Esophagus muscularis mucosa (tissue), 4 donors: ENCODE results near the gene TTC9C. TPM values are rescaled to one million over a fixed set of nuclear protein-coding genes. Genes with fewer than 3 reads are reported as not detected.

Experiments used
- DNase-seq: peaks from one replicate; pipeline ENCODE4 v3.0.0-alpha.2; 2017; ENCODE audit errors: extremely low spot score
- H3K27ac ChIP-seq, 4 donors: fragments of 200-600 bp; sonication (generic); replicated peaks in 1 of 4; 1 replicate in 3 of 4; 2 replicates in 1 of 4; pipeline ENCODE4 v1.5.1; 2016 to 2019; ENCODE audit warnings: mild to moderate bottlenecking in 1 of 4
- H3K27me3 ChIP-seq, 4 donors: fragments of 200-600 bp; sonication (generic); one replicate each; pipeline versions ENCODE4 v1.5.1 to v1.6.0; 2016 to 2019
- H3K36me3 ChIP-seq, 4 donors: fragments of 200-600 bp; sonication (generic); one replicate each; pipeline ENCODE4 v1.5.1; 2016 to 2019
- H3K4me1 ChIP-seq, 4 donors: fragments of 200-600 bp; sonication (generic); one replicate each; pipeline ENCODE4 v1.5.1; 2016 to 2019
- H3K4me3 ChIP-seq, 4 donors: fragments of 200-600 bp; sonication (generic); 1 replicate in 2 of 4; 2 replicates in 2 of 4; pipeline ENCODE4 v1.5.1; 2016 to 2019; ENCODE audit warnings: mild to moderate bottlenecking in 4 of 4, moderate library complexity in 1 of 4
- H3K9me3 ChIP-seq, 4 donors: fragments of 200-600 bp; sonication (generic); 1 replicate in 3 of 4; 2 replicates in 1 of 4; pipeline ENCODE4 v1.5.1; 2016 to 2019
- EP300 ChIP-seq: sonication (generic); formaldehyde crosslinking; IDR thresholded peaks from one replicate; pipeline ENCODE4 v1.6.1; 2017; ENCODE audit warnings: antibody characterized with exemption
- POLR2A ChIP-seq: fragments of 450-650 bp; IDR thresholded peaks from one replicate; pipeline ENCODE4 v1.6.1; 2017; ENCODE audit warnings: antibody characterized with exemption, moderate library complexity, mild to moderate bottlenecking, low read depth
- POLR2AphosphoS5 ChIP-seq, 2 donors: sonication (generic); formaldehyde crosslinking; IDR thresholded peaks; one replicate each; pipeline ENCODE4 v1.6.1; 2017; ENCODE audit warnings: antibody characterized with exemption in 2 of 2
- WGBS: methylation state at CpG from one replicate; pipeline ENCODE4 v1.1.5; 2018; 5-methylcytosine and 5-hydroxymethylcytosine counted together
- intact Hi-C: fragments of 100-400 bp; cut with DNase I; formaldehyde crosslinking; loops from one replicate; pipeline ENCODE4 v1.15.1; 2023
- total RNA-seq, 4 donors: library from RNA; depleted of rRNA; stranded (reverse); fragments of >200 nt; gene quantifications; one replicate each; pipeline versions ENCODE4 v1.1.0 to v1.2.1, GENCODE V29; 2016
- TF ChIP-seq, protein P1 (sequence below), 3 experiments: fragments of 200-600 bp in 2 of 3; fragments of 450-650 bp in 1 of 3; sonication (generic) in 2 of 3; IDR thresholded peaks; one replicate each; pipeline ENCODE4 v1.5.1; 2017 to 2019; ENCODE audit warnings: antibody characterized with exemption in 3 of 3, mild to moderate bottlenecking in 2 of 3, moderate library complexity in 1 of 3

The TTC9C gene
- total RNA-seq, 4 donors from 2014 or later = 12.9 to 22.9 (median 18.2) TPM

DNA sequence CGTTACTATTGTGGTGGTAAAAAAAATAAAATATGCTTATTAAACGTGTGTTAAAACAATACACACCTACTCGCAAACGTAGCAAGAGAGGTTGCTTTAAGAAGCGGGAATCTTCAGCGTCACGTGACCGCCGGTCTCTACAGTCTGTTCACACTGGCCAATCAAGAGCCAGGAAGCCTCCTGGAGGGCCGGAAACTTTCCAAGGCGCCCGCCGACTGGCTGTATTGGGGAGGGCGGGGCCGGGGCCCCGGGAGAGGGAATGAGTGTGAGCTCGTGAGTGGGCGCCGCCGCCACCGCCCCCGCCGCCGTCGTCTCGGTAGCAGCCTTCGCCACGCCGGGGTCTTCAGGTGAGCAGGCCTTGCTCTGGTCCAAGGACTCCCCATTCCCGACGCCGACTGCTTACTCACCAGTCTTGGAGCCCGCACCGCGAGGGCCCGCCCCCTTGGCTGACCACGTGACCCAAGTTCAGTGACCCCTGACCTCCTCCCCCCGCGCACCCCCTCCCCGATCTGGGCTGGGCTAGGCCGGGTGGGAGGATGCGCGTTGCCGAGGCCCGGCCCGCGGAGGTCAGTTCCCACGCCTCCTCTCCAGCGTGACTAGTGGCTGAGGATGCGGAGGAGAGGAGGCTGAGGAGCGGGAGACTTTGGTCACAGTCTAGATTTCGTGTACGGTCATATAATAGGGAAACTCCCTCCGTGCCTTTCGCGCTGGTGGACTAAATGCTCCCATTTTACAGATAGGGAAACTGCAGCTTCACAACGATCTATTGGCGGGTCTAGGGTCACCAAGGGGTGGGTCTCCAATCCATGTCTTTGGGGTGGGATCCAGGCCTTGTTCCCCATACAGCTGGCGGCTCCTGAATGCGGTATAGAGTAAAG is 43.1 kb downstream of the TTC9C start, which contains the start of gene TAF6L:
Gene TAF6L, plus strand, starts transcription at position 253 of the 878 bp plus-strand sequence. CDS start 4,388 bp downstream, outside the sequence.
- peak; percentile 15 for TF ChIP-seq POLR2A
- TF ChIP-seq POLR2AphosphoS5 (IDR thresholded peaks at IDR 0.05) = peak; percentile 57 to 80
- TF ChIP-seq, protein P1, sequence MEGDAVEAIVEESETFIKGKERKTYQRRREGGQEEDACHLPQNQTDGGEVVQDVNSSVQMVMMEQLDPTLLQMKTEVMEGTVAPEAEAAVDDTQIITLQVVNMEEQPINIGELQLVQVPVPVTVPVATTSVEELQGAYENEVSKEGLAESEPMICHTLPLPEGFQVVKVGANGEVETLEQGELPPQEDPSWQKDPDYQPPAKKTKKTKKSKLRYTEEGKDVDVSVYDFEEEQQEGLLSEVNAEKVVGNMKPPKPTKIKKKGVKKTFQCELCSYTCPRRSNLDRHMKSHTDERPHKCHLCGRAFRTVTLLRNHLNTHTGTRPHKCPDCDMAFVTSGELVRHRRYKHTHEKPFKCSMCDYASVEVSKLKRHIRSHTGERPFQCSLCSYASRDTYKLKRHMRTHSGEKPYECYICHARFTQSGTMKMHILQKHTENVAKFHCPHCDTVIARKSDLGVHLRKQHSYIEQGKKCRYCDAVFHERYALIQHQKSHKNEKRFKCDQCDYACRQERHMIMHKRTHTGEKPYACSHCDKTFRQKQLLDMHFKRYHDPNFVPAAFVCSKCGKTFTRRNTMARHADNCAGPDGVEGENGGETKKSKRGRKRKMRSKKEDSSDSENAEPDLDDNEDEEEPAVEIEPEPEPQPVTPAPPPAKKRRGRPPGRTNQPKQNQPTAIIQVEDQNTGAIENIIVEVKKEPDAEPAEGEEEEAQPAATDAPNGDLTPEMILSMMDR (IDR thresholded peaks at IDR 0.05) = no peak
- intact Hi-C loops = no loop called here
- peak within 1 kb of the TSS; percentile 92 to 96 (median 96) for H3K27ac ChIP-seq
- peaks cover 18 to 36% (median 28%) of the 10 kb centered on the region in 4 donors for H3K4me1 ChIP-seq
- H3K9me3 ChIP-seq = no peaks in the 10 kb centered on the region
- peak; percentile 99 for DNase-seq
- H3K4me3 ChIP-seq = peak within 1 kb of the TSS; percentile 70 to 79 (median 74)
- peaks cover 7 to 33% (median 29%) of the 10 kb centered on the region in 4 donors for H3K36me3 ChIP-seq
- no peaks in the 10 kb centered on the region for H3K27me3 ChIP-seq
- WGBS = 3% methylated on average over 25 of the region's 60 CpGs

DNA sequence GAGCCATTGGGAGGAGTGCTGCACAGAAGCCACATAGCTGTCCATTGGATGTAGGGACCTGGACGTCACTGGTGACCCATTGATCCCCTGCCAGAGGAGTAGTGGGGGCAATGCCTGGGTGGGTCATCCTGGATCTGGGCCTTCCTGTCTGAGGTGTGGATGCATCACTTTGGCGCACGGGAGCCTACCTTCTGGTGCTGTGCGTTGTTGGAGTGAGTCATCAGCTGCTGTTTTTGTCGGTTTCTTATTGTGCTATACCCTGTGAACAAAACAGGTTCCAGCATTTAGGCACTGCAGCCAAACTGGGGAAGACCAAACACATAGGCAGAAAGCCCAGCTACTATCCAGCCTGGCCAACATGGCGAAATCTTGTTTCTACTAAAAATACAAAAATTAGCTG is 46.1 kb downstream of the TTC9C start:
- no peak for TF ChIP-seq POLR2A
- TF ChIP-seq, protein P1 (IDR thresholded peaks at IDR 0.05) = no peak
- no peak for TF ChIP-seq POLR2AphosphoS5 (IDR thresholded peaks at IDR 0.05)
- TF ChIP-seq EP300 = no peak
- Histone ChIP-seq H3K27me3 (no peaks in the 10 kb centered on the region), H3K36me3 (peaks cover 14 to 46% (median 41%) of the 10 kb centered on the region in 4 donors), H3K27ac (no peak overlapping the region), H3K4me3 (no peak overlapping the region), H3K4me1 (peaks cover 18 to 30% (median 26%) of the 10 kb centered on the region in 4 donors), H3K9me3 (no peaks in the 10 kb centered on the region)
- WGBS = 90% methylated on average over 2 of the region's 6 CpGs
- no peak for DNase-seq
- intact Hi-C loops = no loop called here

DNA sequence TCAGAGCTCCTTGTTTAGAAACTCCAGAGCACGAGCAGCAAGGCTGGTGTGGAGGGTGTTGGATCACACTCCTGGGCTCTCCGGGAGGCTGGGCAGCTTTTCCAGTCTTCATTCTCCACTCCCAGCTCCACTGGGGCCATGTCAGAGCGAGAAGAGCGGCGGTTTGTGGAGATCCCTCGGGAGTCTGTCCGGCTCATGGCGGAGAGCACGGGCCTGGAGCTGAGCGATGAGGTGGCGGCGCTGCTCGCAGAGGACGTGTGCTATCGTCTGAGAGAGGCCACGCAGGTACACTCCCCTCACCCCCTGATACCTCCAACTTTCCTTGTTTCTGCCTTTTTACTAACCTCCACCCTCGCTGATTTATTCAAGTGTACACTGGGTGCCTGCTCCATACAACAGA is 47.4 kb downstream of the TTC9C start:
- intact Hi-C loops = no loop called here

DNA sequence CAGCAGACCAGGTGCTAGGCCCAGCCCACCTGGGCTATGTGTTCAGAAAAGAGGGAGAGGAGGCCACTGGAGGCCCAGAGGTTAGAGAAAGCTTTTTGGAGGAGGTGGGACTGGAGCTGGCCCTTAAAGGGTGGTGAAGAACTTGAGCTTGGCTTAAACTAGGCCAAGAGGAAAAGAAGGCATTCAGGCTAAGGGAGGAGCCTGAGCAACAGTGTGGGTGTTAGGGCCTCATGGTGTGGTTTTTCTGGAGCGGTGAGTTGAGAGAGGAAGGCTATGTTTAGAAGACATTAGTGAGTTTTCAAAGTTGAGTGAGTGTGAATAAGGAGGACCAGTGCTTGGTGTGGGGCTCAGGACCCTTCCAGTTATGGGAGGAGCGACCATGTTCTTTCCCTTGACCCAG is 49.1 kb downstream of the TTC9C start:
- no peaks in the 10 kb centered on the region for H3K27me3 ChIP-seq
- H3K27ac ChIP-seq = no peak overlapping the region
- peaks cover under 1 to 6% (median 2%) of the 10 kb centered on the region in 4 donors for H3K4me1 ChIP-seq
- intact Hi-C loops = no loop called here
- H3K4me3 ChIP-seq = no peak overlapping the region
- no peak for DNase-seq
- H3K36me3 ChIP-seq = peaks cover 14 to 65% (median 62%) of the 10 kb centered on the region in 4 donors
- no peaks in the 10 kb centered on the region for H3K9me3 ChIP-seq
- WGBS = 79% methylated on average over 2 of the region's 2 CpGs
- TF ChIP-seq, protein P1 (IDR thresholded peaks at IDR 0.05) = no peak
- TF ChIP-seq POLR2A (no peak), POLR2AphosphoS5 (IDR thresholded peaks at IDR 0.05) (no peak), EP300 (no peak)

More for the DNA sequence above, 47.4 kb downstream of the TTC9C start:
- Histone ChIP-seq H3K27me3 (no peaks in the 10 kb centered on the region), H3K36me3 (peaks cover 14 to 56% (median 52%) of the 10 kb centered on the region in 4 donors), H3K27ac (no peak overlapping the region), H3K4me3 (no peak overlapping the region), H3K4me1 (peaks cover 9 to 18% (median 14%) of the 10 kb centered on the region in 4 donors), H3K9me3 (no peaks in the 10 kb centered on the region)
- no peak for DNase-seq
- WGBS = 92% methylated on average over 17 of the region's 17 CpGs
- TF ChIP-seq EP300 (no peak), POLR2AphosphoS5 (IDR thresholded peaks at IDR 0.05) (no peak), POLR2A (no peak)
- TF ChIP-seq, protein P1 (IDR thresholded peaks at IDR 0.05) = no peak
